Measurements from ENCODE around the gene TLE2. TPM values are rescaled to one million over a fixed set of nuclear protein-coding genes. Genes with fewer than 3 reads are reported as not detected.

The TLE2 gene
- total RNA-seq, 1 experiment from 2014 or later: 13.7 TPM

- no peak overlapping the region for H3K27ac ChIP-seq
- no peaks in the 10 kb centered on the region for H3K9me2 ChIP-seq (ENCODE audit: insufficient read depth)
- H3K4me1 ChIP-seq (replicated peaks; ENCODE audit: insufficient read depth): 0 out of 2 replicates have a peak, but pooled peaks cover 7% of the 10 kb centered on the region
- no peak overlapping the region for H2AFZ ChIP-seq
- no peak for TF ChIP-seq CTCF (conservative IDR thresholded peaks at IDR 0.05)
- TF ChIP-seq EZH2 (IDR thresholded peaks at IDR 0.05; ENCODE audit: low read depth): no peak
- no peaks in the 10 kb centered on the region for H3F3A ChIP-seq (ENCODE audit: insufficient read depth, low read depth)
- no peaks in the 10 kb centered on the region for H3K9me3 ChIP-seq (ENCODE audit: insufficient read depth, low read depth)
- H3K4me3 ChIP-seq: no peak overlapping the region
- CTCF ChIA-PET: no interaction called here
- no TSS peak for BruUV-seq (replicated peaks)
- H3K4me2 ChIP-seq: no peak overlapping the region
- H3K27me3 ChIP-seq (ENCODE audit: insufficient read depth, low read depth): no peaks in the 10 kb centered on the region
- no peaks in the 10 kb centered on the region for H3K79me2 ChIP-seq (ENCODE audit: low read depth)
- POLR2A ChIA-PET (ENCODE audit: unreplicated experiment): no interaction called here
- H4K20me1 ChIP-seq (ENCODE audit: insufficient read depth): no peaks in the 10 kb centered on the region
- intact Hi-C loops (cut with micrococcal nuclease; ENCODE audit: unreplicated experiment): no loop called here
- H3K36me3 ChIP-seq (ENCODE audit: low read depth): no peaks in the 10 kb centered on the region
- DNase-seq: no peak
Measured at GRCh38 chr19:2973229-2973628, 55.9 kb downstream of the TLE2 start.

GRCh38 chr19:2970201-2970835, 58.8 kb downstream of the TLE2 start:
- Histone ChIP-seq H3K79me2 (ENCODE audit: low read depth) (no peaks in the 10 kb centered on the region), H3K4me1 (replicated peaks; ENCODE audit: insufficient read depth) (0 out of 2 replicates have a peak, but pooled peaks cover 4% of the 10 kb centered on the region), H3K4me3 (no peak overlapping the region), H3K27me3 (ENCODE audit: insufficient read depth, low read depth) (no peaks in the 10 kb centered on the region), H3K9me3 (ENCODE audit: insufficient read depth, low read depth) (no peaks in the 10 kb centered on the region), H3F3A (ENCODE audit: insufficient read depth, low read depth) (no peaks in the 10 kb centered on the region), H3K4me2 (no peak overlapping the region), H3K27ac (peak overlapping the region; percentile 41), H3K36me3 (ENCODE audit: low read depth) (no peaks in the 10 kb centered on the region), H4K20me1 (ENCODE audit: insufficient read depth) (no peaks in the 10 kb centered on the region), H3K9me2 (ENCODE audit: insufficient read depth) (no peaks in the 10 kb centered on the region), H2AFZ (no peak overlapping the region)
- no TSS peak for BruUV-seq (replicated peaks)
- intact Hi-C loops (cut with micrococcal nuclease; ENCODE audit: unreplicated experiment): no loop called here
- no peak for TF ChIP-seq CTCF (conservative IDR thresholded peaks at IDR 0.05)
- CTCF ChIA-PET: no interaction called here
- POLR2A ChIA-PET (ENCODE audit: unreplicated experiment): no interaction called here
- peak in 1 of 2 experiments; percentile 74 for DNase-seq

GRCh38 chr19:2969104-2969504, 60.0 kb downstream of the TLE2 start:
- ChIA-PET POLR2A (ENCODE audit: unreplicated experiment) (no interaction called here), CTCF (interaction anchor here (0.6 kb wide), 1 partner anchor 307 kb away, joined by 5 read pairs; no protein-coding TSS in a partner anchor)
- no peak for TF ChIP-seq CTCF (conservative IDR thresholded peaks at IDR 0.05)
- no peak for TF ChIP-seq EZH2 (IDR thresholded peaks at IDR 0.05; ENCODE audit: low read depth)
- no peak overlapping the region for H3K27ac ChIP-seq
- no peaks in the 10 kb centered on the region for H3K79me2 ChIP-seq (ENCODE audit: low read depth)
- H3K9me2 ChIP-seq (ENCODE audit: insufficient read depth): no peaks in the 10 kb centered on the region
- H3K4me3 ChIP-seq: no peak overlapping the region
- H3K27me3 ChIP-seq (ENCODE audit: insufficient read depth, low read depth): no peaks in the 10 kb centered on the region
- H2AFZ ChIP-seq: no peak overlapping the region
- BruUV-seq (replicated peaks): no TSS peak
- DNase-seq: no peak
- H3K36me3 ChIP-seq (ENCODE audit: low read depth): no peaks in the 10 kb centered on the region
- H4K20me1 ChIP-seq (ENCODE audit: insufficient read depth): no peaks in the 10 kb centered on the region
- 0 out of 2 replicates have a peak, but pooled peaks cover 4% of the 10 kb centered on the region for H3K4me1 ChIP-seq (replicated peaks; ENCODE audit: insufficient read depth)
- H3K9me3 ChIP-seq (ENCODE audit: insufficient read depth, low read depth): no peaks in the 10 kb centered on the region
- H3F3A ChIP-seq (ENCODE audit: insufficient read depth, low read depth): no peaks in the 10 kb centered on the region
- intact Hi-C loops (cut with micrococcal nuclease; ENCODE audit: unreplicated experiment): no loop called here
- H3K4me2 ChIP-seq: no peak overlapping the region

All from PC-9 (cell line).